Spinal cord (tissue), 10 donors: ENCODE results near the gene PARD3B. TPM values are rescaled to one million over a fixed set of nuclear protein-coding genes. Genes with fewer than 3 reads are reported as not detected.

ENCODE experiments used
- DNase-seq, 6 donors: peaks; one replicate each; pipeline versions ENCODE4 v3.0.0 to v3.0.0-alpha.2; 2013 to 2015; ENCODE audit warnings: low spot score in 6 of 6, low read depth in 4 of 6
- H3K27ac ChIP-seq: one replicate; pipeline ENCODE4 v1.5.1; 2013; ENCODE audit warnings: low read depth, low read length, control low read depth
- H3K27me3 ChIP-seq: one replicate; pipeline ENCODE4 v1.6.1; 2013; ENCODE audit warnings: low read length; ENCODE audit not compliant: control insufficient read depth, insufficient read depth
- H3K36me3 ChIP-seq: one replicate; pipeline ENCODE4 v1.6.1; 2013; ENCODE audit warnings: low read length; ENCODE audit not compliant: control insufficient read depth, insufficient read depth
- H3K4me1 ChIP-seq: one replicate; pipeline ENCODE4 v1.6.1; 2013; ENCODE audit warnings: low read length; ENCODE audit not compliant: control insufficient read depth, insufficient read depth
- H3K4me3 ChIP-seq: one replicate; pipeline ENCODE4 v1.5.1; 2013; ENCODE audit warnings: low read depth, low read length, control low read depth
- H3K9me3 ChIP-seq: one replicate; pipeline ENCODE4 v1.6.1; 2013; ENCODE audit warnings: low read length; ENCODE audit not compliant: control insufficient read depth, insufficient read depth
- WGBS: methylation state at CpG from one replicate; pipeline ENCODE4 v1.1.5; 2013; ENCODE audit warnings: missing lambda C conversion rate; ENCODE audit not compliant: insufficient coverage; 5-methylcytosine and 5-hydroxymethylcytosine counted together
- polyA plus RNA-seq, 2 donors: library from polyadenylated mRNA; unstranded; fragments of 120-200 nt; gene quantifications; one replicate each; pipeline ENCODE4 v1.2.1, GENCODE V29; 2013; ENCODE audit not compliant: insufficient read length in 2 of 2
- total RNA-seq, 2 donors: library from RNA; depleted of rRNA in 1 of 2; stranded (reverse); fragments of 120-200 nt in 1 of 2; fragments of >200 nt in 1 of 2; gene quantifications; one replicate each; pipeline versions ENCODE4 v1.2.3 to v1.2.4, GENCODE V29; 2013 to 2014
- donor health status: healthy.

Gene PARD3B
- total and polyA plus RNA-seq, 4 donors, result 10.8 to 34.6 (median 22.1) TPM

DNA sequence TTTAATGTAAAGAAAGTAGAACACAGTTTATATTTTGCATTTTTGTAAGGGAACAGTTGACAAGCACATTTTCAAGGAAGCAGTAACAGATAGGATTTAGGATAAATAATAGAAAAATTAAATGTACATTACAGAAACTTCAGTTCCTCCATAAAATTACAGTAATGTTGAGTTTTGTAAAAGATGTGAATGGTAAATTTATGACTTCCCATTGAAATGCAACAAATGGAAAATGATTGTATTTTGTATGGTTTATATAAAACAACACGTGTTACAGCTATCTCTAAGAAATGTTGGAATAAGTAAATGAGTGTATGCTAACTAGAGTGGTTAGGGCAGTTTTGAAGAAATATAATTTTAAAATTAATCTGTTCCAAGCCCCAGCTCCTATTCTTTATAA lies 227.3 kb downstream of the PARD3B start:
- H3K36me3 ChIP-seq, result no peaks in the 10 kb centered on the region
- no peaks in the 10 kb centered on the region for H3K27me3 ChIP-seq
- no peaks in the 10 kb centered on the region for H3K9me3 ChIP-seq
- no peak overlapping the region for H3K4me3 ChIP-seq
- DNase-seq, result no peak
- WGBS, result no CpG with 5 or more reads among the region's 1 CpG
- no peaks in the 10 kb centered on the region for H3K4me1 ChIP-seq
- H3K27ac ChIP-seq, result no peak overlapping the region

DNA sequence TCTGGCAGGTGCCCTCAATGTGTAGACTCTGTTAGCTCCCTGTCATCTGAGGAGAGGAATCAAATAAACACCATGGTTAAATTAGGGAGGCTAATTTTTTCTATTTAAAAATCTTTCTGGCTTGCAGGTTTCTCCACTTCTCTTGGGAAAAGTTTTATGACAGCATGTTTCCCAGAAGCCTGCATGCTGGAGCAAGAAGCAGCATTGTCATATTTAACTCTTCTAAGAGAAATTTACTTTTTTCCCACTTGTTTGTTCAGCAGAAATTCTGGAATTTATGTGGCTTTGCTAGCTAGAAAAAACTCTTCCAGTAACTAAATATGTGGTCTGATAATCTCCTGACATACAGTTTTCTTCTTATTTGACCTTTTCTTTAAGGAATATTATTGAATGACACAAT lies 230.5 kb downstream of the PARD3B start:
- H3K9me3 ChIP-seq, result no peaks in the 10 kb centered on the region
- DNase-seq, result no peak

DNA sequence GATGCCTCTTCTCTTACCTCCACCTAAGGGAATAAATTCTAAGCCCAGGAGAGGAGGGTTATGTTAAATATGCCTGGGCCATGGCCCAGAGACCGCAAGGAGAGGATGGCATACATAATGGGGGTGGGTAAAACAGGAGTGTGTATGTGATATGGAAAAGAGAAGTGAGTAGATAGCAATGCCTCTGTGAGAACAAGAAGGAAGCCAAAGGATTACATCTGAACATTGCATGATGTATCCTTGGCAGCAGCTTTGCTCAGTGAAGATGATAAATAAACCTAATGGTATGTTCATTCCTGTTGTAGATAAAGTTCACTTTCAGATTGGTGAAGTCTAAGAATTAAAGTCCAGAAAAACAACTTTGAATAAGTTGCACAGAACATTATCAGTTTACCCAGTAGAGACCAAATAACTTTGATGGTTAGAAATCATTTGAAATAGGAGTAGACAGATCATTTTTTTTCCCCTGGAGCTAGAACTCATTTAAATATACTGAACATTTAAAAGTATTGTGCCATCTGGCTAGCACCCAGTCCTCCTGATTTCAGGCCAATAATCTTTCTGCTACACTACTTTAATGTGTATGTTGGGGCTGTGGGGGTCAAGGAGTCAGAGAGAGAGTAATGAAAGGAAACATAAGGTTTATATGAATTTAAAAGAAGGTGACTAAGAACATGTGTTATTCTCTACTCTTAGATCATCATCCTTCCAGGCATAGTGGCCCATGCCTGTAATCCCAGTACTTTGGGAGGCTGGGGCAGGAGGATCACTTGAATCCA lies 231.7 kb downstream of the PARD3B start:
- H3K36me3 ChIP-seq, result no peaks in the 10 kb centered on the region
- 88% methylated on average over 1 of the region's 1 CpG for WGBS
- H3K4me3 ChIP-seq, result no peak overlapping the region
- DNase-seq, result no peak
- no peak overlapping the region for H3K27ac ChIP-seq
- no peaks in the 10 kb centered on the region for H3K27me3 ChIP-seq
- H3K9me3 ChIP-seq, result no peaks in the 10 kb centered on the region
- no peaks in the 10 kb centered on the region for H3K4me1 ChIP-seq

More for the DNA sequence above, 230.5 kb downstream of the PARD3B start:
- Histone ChIP-seq H3K27ac (no peak overlapping the region), H3K4me1 (no peaks in the 10 kb centered on the region), H3K4me3 (no peak overlapping the region), H3K36me3 (no peaks in the 10 kb centered on the region), H3K27me3 (no peaks in the 10 kb centered on the region)

DNA sequence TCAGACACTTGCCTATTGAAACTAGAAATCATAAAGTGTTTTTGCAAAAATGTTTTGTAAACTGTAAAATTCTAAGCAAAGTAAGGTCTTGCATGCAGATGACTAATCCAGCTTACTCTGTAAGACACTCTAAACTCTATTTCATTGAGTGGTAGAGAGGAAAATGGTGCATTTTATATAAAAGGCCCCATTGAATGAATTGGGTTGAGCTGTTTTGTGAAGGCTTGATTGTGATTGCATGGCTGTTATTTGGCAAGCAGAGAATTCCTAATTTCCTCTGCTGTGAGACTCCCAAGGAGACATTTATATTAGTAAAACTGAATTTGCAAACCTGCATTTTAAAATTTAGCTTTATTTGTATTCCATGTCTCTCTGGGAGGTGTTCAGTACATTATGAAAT lies 234.5 kb downstream of the PARD3B start:
- DNase-seq, result peak in 2 of 6 donors; percentile 43 to 48
- H3K27me3 ChIP-seq, result no peaks in the 10 kb centered on the region
- no peaks in the 10 kb centered on the region for H3K36me3 ChIP-seq
- no peaks in the 10 kb centered on the region for H3K9me3 ChIP-seq
- no peak overlapping the region for H3K27ac ChIP-seq
- H3K4me1 ChIP-seq, result no peaks in the 10 kb centered on the region
- no peak overlapping the region for H3K4me3 ChIP-seq

DNA sequence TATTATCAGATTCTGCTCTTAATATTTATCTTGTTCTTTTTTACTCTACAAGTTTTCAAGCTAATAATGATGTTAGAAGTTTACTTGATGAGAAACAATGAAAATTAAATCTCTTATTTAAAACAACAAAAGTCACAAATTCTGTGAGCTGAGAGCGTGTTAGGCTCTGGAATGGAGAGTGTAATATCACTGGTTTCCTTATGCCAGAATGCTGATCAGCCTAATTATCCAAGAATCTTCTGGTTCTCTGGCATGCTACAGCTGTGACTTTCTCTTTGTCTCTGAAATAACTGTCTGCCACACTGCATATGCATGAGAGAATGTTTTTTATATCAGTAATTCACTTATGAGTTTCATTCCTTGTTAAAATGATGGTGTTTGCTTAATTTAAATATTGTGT lies 236.7 kb downstream of the PARD3B start:
- WGBS, result no CpG with 5 or more reads among the region's 1 CpG
- DNase-seq, result peak in 2 of 6 donors; percentile 25 to 69
- Histone ChIP-seq H3K9me3 (no peaks in the 10 kb centered on the region), H3K4me3 (no peak overlapping the region), H3K4me1 (no peaks in the 10 kb centered on the region), H3K27ac (no peak overlapping the region), H3K27me3 (no peaks in the 10 kb centered on the region), H3K36me3 (no peaks in the 10 kb centered on the region)

DNA sequence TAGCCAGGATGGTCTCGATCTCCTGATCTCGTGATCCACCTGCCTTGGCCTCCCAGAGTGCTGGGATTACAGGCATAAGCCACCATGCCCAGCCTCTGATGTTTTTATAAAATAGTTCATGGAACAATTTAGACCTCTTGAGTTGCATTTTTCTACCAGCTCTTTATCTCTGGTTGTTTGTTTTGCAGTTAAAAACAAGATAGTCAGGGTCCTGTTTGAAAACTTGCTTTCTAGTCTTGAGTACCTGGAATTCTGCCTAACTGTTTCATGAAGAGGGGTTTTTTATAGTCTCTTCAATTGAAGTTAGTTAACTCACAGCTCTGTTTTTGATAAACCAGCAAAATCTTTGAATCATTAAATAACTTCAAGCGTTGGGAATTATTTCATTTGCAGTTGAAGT lies 244.8 kb downstream of the PARD3B start:
- no peak overlapping the region for H3K4me3 ChIP-seq
- H3K4me1 ChIP-seq, result no peaks in the 10 kb centered on the region
- no peaks in the 10 kb centered on the region for H3K27me3 ChIP-seq
- no peak overlapping the region for H3K27ac ChIP-seq
- no peaks in the 10 kb centered on the region for H3K9me3 ChIP-seq
- no peak for DNase-seq
- WGBS, result no CpG with 5 or more reads among the region's 3 CpGs
- no peaks in the 10 kb centered on the region for H3K36me3 ChIP-seq

DNA sequence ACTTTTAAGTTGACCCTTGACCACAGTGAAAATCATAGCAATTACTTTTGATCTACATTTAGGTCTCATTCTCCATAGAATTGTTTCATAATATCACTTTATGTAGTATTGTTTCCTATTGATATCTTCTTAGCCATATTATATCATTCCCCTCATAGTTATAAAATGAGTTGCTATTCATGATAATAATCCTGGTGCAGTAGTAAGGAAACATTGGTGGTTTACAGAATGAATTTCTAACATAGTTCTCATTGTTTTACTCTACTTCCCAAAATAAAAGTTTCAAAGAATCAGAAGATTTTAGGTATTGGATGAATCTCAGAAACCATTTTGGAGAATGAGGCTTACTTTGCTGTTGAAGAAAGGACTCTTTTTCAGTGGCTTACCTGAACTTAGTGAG lies 246.0 kb downstream of the PARD3B start:
- Histone ChIP-seq H3K27ac (no peak overlapping the region), H3K4me1 (no peaks in the 10 kb centered on the region), H3K4me3 (no peak overlapping the region), H3K36me3 (no peaks in the 10 kb centered on the region), H3K27me3 (no peaks in the 10 kb centered on the region), H3K9me3 (no peaks in the 10 kb centered on the region)
- DNase-seq, result no peak

DNA sequence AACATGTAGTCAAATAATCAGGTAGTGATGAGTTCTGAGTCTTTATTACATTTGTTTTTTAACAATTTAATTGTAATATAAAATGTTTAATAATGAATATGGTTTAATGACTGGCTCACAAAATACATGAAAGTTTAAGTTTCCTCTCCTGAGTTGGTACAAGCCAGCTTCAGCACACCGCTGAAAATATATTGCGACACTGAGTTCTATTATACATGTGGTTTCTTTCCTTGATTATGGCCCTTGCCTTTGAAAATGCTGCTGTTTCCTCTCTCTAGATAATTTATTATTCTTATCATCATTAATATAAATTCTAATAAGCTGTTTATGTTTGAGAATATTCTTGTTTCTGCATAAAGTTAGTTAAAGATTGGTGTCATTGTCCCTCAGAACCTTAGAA lies 249.3 kb downstream of the PARD3B start:
- Histone ChIP-seq H3K9me3 (no peaks in the 10 kb centered on the region), H3K4me3 (no peak overlapping the region), H3K36me3 (no peaks in the 10 kb centered on the region), H3K27ac (no peak overlapping the region), H3K4me1 (no peaks in the 10 kb centered on the region), H3K27me3 (no peaks in the 10 kb centered on the region)
- WGBS, result no CpG with 5 or more reads among the region's 2 CpGs
- no peak for DNase-seq

DNA sequence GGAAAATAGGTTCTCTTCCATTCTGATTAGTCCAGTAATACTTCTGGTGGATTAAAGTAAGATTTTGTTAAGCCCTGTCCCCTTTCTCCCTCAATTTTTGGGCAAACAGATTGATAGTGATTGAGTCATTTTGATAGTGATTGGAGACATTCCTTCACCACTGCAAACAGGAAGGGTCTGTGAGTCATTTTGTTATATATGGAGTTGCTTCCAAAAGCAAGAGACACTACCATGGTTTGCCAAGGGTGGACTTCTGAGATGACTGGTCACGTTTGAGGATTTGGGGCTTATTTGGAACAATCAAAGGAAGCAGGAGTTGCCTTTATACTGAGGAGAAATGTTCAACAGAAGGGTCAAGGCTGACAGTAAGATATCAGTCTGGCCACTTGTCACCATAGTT lies 249.9 kb downstream of the PARD3B start:
- no peak overlapping the region for H3K27ac ChIP-seq
- H3K36me3 ChIP-seq, result no peaks in the 10 kb centered on the region
- no peak overlapping the region for H3K4me3 ChIP-seq
- no peak for DNase-seq
- no peaks in the 10 kb centered on the region for H3K4me1 ChIP-seq
- WGBS, result no CpG with 5 or more reads among the region's 1 CpG
- H3K9me3 ChIP-seq, result no peaks in the 10 kb centered on the region
- no peaks in the 10 kb centered on the region for H3K27me3 ChIP-seq

DNA sequence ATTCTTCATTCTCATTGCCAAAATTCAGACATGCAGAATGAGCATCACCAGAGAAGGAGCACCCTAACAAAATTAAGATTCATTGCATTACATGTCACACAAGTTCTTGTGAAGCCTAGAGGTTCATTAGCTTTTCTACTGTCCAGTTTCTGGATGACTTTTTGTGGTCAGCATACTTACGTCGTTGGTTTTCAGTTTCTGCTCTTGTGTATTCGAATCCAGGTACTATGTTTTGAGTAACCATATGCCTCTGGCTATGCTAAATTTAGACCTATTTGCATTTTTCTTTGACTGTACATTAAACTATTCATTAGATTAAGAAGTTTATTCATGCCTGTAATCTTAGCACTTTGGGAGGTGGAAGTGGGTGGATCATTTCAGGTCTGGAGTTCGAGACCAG lies 251.3 kb downstream of the PARD3B start:
- no peaks in the 10 kb centered on the region for H3K9me3 ChIP-seq
- H3K27ac ChIP-seq, result no peak overlapping the region
- H3K36me3 ChIP-seq, result no peaks in the 10 kb centered on the region
- H3K4me3 ChIP-seq, result no peak overlapping the region
- H3K4me1 ChIP-seq, result no peaks in the 10 kb centered on the region
- no peak for DNase-seq
- WGBS, result 94% methylated on average over 2 of the region's 4 CpGs
- H3K27me3 ChIP-seq, result no peaks in the 10 kb centered on the region
